Keratinocyte (primary cell): ENCODE data around the gene FBRSL1.

Experiments
- EZH2 ChIP-seq: IDR thresholded peaks from one replicate; pipeline ENCODE4 v1.6.1; 2012; ENCODE audit warnings: inconsistent platforms, mild to moderate bottlenecking, low read length, moderate library complexity
- TF ChIP-seq, protein P1 (sequence below), 3 experiments: IDR thresholded peaks in 1 of 3; conservative IDR thresholded peaks in 1 of 3; optimal IDR thresholded peaks in 1 of 3; 2 replicates in 2 of 3; 3 replicates in 1 of 3; pipeline versions ENCODE3 to v1.5.1; 2011; ENCODE audit warnings: low read length in 3 of 3, mild to moderate bottlenecking in 3 of 3, moderate library complexity in 2 of 3, control low read depth in 1 of 3, inconsistent platforms in 1 of 3; ENCODE audit not compliant: insufficient read depth in 2 of 3; ENCODE audit errors: extremely low read depth in 1 of 3

DNA sequence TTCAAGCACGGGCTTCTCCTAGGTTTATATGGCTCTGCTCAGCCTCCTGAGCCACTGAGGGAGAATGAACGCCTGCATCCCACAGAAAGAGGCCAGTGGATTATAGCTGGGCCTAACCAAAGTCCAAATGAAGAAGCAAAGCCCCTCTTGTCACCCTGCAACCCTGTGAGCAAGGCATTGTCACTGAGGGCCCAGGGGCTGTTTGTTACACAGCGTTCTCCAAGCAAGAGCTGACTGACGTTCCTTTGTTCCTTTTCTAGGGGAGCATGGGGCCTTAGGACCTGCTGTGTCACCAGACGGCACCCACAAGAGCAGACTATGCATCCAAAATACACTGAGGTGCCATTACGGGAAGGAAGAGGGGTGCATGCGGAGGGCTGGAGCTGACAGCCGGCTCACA lies 4.3 kb upstream of the FBRSL1 start:
- TF ChIP-seq, protein P1, sequence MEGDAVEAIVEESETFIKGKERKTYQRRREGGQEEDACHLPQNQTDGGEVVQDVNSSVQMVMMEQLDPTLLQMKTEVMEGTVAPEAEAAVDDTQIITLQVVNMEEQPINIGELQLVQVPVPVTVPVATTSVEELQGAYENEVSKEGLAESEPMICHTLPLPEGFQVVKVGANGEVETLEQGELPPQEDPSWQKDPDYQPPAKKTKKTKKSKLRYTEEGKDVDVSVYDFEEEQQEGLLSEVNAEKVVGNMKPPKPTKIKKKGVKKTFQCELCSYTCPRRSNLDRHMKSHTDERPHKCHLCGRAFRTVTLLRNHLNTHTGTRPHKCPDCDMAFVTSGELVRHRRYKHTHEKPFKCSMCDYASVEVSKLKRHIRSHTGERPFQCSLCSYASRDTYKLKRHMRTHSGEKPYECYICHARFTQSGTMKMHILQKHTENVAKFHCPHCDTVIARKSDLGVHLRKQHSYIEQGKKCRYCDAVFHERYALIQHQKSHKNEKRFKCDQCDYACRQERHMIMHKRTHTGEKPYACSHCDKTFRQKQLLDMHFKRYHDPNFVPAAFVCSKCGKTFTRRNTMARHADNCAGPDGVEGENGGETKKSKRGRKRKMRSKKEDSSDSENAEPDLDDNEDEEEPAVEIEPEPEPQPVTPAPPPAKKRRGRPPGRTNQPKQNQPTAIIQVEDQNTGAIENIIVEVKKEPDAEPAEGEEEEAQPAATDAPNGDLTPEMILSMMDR (optimal IDR thresholded peaks at IDR 0.05 in 1 of 3, IDR thresholded peaks at IDR 0.05 in 1 of 3, conservative IDR thresholded peaks at IDR 0.05 in 1 of 3; ENCODE audit: extremely low read depth in 1 of 3, insufficient read depth in 2 of 3, low read length in 3 of 3) = no peak
- TF ChIP-seq EZH2 = no peak
